Measurements from ENCODE around the gene SH3BP5L. TPM values are rescaled to one million over a fixed set of nuclear protein-coding genes. Genes with fewer than 3 reads are reported as not detected.

SH3BP5L gene
- total and polyA plus RNA-seq, 2 of the 13 experiments (the other 11 are each of a cell fraction or from before 2014, with no cell fraction given) = 10.3 to 14.9 TPM

DNA sequence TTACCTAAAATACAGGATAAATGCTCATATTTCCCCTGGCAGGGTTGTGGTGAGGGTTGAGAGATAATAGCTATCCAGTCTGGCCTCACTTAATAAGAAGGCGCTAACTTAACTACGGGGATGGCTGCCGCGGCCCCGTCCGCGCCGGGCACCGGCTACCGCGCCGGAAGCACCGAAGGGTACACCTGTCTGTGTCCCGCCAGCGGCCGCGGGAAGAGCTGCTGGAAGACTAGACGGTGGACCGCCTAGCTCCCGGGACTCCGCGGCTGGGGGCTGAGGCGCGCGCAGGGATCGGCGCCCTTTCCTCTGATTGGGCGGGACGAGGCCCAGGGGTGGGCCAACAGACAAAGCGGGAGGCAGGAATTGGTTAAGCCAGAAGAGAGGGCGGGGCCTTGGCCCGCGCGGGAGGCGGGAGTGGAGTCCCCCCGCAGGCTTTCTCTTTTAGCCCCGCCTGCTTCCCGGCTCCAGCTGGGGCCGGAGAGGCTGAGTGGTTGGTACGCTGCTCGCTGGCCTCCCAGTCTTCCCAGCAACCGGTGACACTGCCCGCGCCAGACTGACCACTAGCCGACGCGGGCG, 12.2 kb upstream of the SH3BP5L start, which contains the start of gene ZNF672 (continued):
- TF ChIP-seq, protein P1, sequence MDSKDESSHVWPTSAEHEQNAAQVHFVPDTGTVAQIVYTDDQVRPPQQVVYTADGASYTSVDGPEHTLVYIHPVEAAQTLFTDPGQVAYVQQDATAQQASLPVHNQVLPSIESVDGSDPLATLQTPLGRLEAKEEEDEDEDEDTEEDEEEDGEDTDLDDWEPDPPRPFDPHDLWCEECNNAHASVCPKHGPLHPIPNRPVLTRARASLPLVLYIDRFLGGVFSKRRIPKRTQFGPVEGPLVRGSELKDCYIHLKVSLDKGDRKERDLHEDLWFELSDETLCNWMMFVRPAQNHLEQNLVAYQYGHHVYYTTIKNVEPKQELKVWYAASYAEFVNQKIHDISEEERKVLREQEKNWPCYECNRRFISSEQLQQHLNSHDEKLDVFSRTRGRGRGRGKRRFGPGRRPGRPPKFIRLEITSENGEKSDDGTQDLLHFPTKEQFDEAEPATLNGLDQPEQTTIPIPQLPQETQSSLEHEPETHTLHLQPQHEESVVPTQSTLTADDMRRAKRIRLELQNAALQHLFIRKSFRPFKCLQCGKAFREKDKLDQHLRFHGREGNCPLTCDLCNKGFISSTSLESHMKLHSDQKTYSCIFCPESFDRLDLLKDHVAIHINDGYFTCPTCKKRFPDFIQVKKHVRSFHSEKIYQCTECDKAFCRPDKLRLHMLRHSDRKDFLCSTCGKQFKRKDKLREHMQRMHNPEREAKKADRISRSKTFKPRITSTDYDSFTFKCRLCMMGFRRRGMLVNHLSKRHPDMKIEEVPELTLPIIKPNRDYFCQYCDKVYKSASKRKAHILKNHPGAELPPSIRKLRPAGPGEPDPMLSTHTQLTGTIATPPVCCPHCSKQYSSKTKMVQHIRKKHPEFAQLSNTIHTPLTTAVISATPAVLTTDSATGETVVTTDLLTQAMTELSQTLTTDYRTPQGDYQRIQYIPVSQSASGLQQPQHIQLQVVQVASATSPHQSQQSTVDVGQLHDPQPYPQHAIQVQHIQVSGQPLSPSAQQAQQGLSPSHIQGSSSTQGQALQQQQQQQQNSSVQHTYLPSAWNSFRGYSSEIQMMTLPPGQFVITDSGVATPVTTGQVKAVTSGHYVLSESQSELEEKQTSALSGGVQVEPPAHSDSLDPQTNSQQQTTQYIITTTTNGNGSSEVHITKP (CRISPR knock-in tag; IDR thresholded peaks at IDR 0.05; ENCODE audit: low read depth) = peak; percentile 51; the same call in 1 of the 2 replicates
- peak; percentile 37; the same call in 1 of the 2 replicates for TF ChIP-seq ZNF629 (CRISPR knock-in tag; conservative IDR thresholded peaks at IDR 0.05)
- TF ChIP-seq HES4 (CRISPR knock-in tag; IDR thresholded peaks at IDR 0.05; ENCODE audit: borderline replicate concordance) = no peak
- TF ChIP-seq MEF2D (CRISPR knock-in tag; IDR thresholded peaks at IDR 0.05) = no peak
- TF ChIP-seq XBP1 (CRISPR knock-in tag; IDR thresholded peaks at IDR 0.05) = no peak
- 0 out of 2 replicates have a peak, but pooled peaks have one; percentile 40 for TF ChIP-seq SRY (CRISPR knock-in tag; IDR thresholded peaks at IDR 0.05)
- TF ChIP-seq ZNF460 (CRISPR knock-in tag; IDR thresholded peaks at IDR 0.05; ENCODE audit: borderline replicate concordance) = no peak
- peak; percentile 76; the same call in 1 of the 2 replicates for TF ChIP-seq ZBTB42 (CRISPR knock-in tag; IDR thresholded peaks at IDR 0.05)
- TF ChIP-seq CTCF (CRISPR knock-in tag; IDR thresholded peaks at IDR 0.05) = 0 out of 2 replicates have a peak, but pooled peaks have one; percentile 9
- TF ChIP-seq POGK (CRISPR knock-in tag; conservative IDR thresholded peaks at IDR 0.05) = peak; percentile 24; the same call in 1 of the 2 replicates
- no peak for TF ChIP-seq NR2F6 (IDR thresholded peaks at IDR 0.05)
- no peak for TF ChIP-seq NR2F6 (CRISPR knock-in tag; IDR thresholded peaks at IDR 0.05)
- peak; percentile 96 for TF ChIP-seq NFYB (CRISPR knock-in tag; IDR thresholded peaks at IDR 0.05)
- TF ChIP-seq HMGXB3 (CRISPR knock-in tag; IDR thresholded peaks at IDR 0.05; ENCODE audit: borderline replicate concordance) = peak; percentile 29; the same call in 1 of the 2 replicates
- peak; percentile 38; the same call in 1 of the 2 replicates for TF ChIP-seq TAF1 (CRISPR knock-in tag; IDR thresholded peaks at IDR 0.05)
- TF ChIP-seq, protein P2, sequence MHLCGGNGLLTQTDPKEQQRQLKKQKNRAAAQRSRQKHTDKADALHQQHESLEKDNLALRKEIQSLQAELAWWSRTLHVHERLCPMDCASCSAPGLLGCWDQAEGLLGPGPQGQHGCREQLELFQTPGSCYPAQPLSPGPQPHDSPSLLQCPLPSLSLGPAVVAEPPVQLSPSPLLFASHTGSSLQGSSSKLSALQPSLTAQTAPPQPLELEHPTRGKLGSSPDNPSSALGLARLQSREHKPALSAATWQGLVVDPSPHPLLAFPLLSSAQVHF (CRISPR knock-in tag; IDR thresholded peaks at IDR 0.05) = peak; percentile 17; the same call in 1 of the 2 replicates
- peak; percentile 29 for TF ChIP-seq YY1 (IDR thresholded peaks at IDR 0.05; ENCODE audit: insufficient read depth, insufficient replicate concordance, low read depth, low read length)
